Inflammatory macrophage treated with lipopolysaccharide for 1 hour (primary cell): Measurements from ENCODE around the gene KMO.

ENCODE experiments used
- DNase-seq, 2 donors: peaks; one replicate each; pipeline ENCODE4 v3.0.0-alpha.2; 2020 to 2022

The KMO gene

DNA sequence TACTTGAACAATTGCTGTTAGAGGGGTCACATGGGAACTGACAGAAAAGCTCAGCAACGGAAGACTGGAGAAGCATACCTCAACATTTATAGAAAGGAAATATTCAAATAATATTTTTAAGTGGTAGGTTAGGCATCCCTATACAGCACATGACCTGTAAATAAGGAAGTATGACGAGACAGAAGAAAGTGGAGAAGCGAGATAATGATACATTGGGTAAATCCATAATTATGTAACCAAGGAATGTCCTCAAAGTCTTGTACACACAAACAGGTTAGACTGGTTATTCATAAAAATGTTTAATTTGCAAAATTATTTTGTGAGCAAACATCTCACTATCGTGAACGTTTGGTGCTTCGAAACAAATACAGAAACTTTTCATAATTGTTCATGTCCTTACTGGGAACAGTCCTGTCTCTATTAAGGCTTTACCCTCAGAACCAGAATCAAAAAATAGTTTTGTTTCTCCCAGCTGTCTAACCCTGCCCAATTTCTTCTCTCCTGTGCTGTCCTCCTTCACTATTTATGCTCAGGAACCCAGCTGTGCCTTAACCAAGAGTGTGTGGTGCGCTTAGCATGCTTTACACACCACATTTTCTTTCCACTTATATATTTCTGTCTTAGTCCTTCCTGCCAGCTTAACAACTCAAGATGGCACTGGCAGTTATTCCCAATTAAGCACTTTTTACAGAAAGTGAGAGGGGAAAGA lies 10.2 kb downstream of the KMO start:
- DNase-seq, result peak; percentile 95 to 98

DNA sequence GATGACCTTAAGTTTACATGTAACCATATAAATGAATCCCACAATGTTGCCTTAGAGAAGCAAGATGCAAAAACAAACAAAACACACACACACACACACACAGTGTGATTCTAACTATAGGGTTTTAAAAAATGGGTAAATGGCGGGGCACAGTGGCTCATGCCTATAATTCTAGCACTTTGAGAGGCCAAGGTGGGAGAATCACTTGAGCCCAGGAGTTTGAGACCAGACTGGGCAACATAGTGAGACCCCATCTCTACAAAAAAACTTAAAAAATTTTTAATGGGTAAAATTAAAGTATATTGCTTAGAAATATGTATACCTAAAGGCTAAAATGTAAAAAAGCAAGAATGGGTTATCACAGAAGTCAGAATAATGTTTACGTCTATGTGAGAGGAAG lies 15.8 kb downstream of the KMO start:
- no peak for DNase-seq

DNA sequence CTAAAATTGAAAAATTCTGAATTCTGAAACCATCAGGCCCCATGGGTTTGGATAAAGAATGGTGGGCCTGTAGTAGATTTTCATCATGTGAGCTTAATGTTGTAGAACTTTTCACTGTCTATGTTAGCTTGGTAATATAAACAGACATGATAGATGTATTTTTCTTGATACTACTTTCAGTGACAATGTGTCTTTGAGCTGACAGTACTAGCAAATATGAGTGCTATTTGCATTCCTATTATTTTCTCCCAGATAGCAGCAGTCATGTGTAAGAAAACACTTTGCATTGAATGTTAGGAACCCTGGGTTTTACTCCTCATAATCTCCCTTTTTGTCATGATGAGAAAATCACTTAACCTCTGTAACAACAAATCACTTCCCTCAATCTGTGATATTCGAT lies 18.1 kb downstream of the KMO start:
- no peak for DNase-seq

DNA sequence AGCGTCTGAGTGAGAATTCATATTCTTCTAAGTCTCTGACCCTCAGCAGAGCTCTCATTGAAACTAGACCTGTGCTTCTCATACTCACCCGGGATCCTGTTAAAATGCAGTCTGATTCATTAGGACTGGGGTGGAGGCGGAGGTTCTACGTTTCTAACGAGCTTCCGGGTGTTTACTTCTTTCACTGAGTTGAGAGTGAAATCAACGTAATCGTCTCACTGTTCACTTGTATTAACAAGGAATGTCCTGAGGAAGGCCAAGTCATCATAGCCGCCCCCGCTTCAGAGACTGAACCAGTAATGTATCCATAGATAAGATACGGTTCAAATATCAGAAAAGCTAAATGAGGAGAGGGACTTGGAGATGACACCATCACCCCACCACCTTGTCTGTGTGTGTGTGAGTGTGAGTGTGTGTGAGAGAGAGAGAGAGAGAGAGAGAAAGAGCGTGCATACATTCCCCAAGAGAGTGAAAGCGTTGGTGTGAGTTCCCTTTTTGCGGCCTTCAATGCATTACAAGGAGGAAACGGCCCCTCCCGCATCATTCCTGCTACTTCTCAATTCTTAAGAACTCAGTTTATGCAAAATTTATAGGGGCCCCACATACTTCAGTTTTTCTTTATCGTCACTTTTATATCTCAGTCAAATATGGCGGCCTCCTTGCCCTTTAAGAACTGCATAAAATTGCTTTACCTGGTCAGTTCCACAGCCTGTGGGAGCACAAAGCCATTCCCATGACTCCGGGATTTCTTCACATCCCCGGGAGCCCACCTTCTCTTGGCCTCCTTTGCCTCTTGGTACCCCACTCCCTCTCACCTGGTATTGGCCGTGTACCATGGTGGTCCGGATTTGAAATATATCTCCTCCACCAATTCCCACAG lies 19.8 kb downstream of the KMO start:
- DNase-seq, result peak; percentile 93

DNA sequence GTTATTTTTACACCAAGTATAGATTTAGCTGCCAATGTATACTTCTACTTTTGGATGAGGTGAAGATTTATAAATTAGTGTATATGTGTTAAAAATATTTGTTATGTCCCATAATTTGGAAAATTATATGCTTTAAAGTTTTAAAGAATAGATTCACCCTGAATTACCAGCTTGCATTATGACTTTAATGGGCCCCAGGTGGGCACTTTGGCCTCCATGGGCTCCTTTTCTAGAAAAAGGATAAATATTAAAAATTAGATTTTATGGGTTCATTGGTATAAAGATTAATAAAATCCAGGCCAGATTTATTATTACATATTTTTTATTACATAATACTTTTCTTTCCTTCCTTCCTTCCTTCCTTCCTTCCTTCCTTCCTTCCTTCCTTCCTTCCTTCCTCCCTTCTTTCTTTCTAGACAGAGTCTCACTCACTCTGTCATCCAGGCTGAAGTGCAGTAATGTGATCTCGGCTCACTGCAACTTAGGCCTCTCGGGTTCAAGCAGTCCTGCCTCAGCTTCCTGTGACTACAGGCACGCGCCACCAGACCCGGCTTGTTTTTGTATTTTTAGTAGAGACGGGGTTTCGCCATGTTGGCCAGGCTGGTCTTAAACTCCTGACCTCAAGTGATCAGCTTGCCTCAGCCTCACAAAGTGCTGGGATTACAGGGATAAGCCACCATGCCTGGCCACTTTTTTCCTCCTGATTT lies 21.9 kb downstream of the KMO start:
- no peak for DNase-seq

DNA sequence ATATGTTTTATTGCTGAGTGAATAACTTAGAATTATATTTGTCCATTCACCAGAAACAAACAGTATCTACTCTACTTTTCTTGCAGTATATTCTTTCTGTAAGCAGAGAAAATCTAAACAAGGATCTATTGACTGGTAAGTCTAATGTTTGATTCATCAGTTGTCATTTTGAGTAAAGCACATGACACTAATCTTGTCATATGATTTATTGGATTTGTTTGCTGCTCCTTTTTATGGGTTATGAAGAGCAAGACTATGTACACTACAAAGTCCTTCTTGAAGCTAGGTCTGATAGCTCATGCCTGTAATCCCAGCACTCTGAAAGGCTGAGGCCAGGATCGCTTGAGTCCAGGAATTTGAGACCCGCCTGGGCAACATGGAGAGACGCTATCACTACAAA lies 23.3 kb downstream of the KMO start:
- no peak for DNase-seq

DNA sequence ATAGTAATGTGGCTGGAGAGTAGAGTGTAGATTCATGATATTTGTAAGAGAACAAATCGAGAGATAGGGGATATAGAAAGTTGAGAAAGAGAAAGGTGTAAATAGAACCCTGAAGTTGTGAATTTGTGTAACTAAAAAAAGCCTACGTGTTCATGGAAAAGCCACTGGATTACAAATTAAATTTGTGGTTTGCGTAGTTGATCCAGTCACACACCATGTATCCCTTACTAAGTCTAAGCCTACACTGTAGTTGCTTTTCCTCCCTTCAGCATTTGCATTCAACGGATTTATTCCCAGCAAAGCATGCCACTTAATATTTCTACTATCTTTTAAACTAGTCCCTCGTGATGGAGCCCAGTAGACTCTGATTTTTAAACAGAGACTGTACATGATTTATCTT lies 24.9 kb downstream of the KMO start:
- no peak for DNase-seq

DNA sequence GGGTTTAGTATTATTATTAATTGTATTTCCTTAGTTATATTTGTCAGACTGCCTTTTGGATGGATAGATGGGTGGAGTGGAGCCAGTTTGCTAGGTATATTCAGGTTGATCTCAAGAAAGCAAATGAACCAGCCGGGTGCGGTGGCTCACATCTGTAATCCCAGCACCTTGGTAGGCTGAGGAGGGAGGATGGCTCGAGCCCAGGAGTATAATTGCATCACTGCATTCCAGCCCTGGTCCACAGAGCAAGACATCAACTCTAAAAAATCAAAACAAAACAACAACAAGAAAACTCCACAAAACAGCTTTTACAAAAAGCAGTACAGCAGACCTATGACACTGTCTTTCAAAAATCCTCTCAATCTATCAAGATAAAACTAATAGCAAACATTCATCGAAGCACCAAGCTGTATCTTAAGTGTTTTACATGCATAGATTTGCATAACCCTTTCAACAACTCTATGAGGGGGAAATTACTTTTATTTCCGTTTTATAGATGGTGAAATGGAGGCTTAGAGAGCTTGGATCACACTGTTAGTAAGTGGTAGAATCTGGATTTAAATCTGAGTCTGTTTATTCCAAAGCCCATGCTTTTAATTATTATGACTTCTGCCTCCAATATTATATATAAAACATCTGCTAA lies 25.5 kb downstream of the KMO start:
- no peak for DNase-seq

DNA sequence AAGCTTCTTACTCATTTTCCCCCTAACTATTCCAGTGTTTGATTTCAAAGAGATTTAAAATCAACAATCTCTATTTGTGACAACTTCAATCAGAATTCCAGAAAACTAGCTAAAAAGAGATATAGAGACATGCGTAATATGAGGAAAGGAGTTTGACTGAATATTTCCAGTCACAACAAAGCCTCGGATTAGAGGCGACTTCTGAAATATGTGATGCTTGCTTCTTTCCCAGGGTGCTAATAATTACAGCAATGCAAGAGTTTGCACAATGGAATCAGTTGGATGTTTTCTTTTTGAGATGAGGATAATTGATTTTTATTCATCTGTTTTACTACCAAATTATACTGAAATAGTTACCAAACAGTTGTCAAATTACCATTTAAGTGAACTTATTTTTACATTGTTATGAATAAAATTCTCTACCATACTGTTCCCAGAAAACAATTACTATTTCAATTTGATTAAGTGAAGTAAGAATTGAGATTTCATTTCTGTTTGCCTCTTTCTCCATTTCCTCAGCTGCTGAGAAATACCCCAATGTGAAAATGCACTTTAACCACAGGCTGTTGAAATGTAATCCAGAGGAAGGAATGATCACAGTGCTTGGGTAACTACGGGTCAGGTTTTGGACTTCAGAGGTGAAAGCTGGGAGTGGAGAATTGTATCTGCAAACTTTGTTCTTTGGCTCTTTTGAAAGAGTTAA lies 28.1 kb downstream of the KMO start:
- peak; percentile 81 to 83 for DNase-seq

DNA sequence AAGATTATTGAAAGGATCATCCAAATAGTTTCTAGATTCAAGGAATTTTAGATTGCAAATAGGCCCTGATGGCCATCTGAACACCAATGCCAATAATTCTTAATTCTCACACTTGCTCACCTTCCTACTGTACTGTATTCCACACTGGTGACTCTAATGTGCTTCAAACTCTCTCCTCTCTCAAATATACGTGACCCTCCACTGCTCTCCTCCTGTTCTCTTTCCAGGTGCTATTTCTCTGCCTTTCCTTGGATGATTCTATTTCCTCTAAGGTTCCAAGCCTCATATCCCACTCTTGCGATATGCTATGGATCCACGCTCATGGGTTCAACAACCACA lies 28.6 kb downstream of the KMO start:
- DNase-seq, result no peak

DNA sequence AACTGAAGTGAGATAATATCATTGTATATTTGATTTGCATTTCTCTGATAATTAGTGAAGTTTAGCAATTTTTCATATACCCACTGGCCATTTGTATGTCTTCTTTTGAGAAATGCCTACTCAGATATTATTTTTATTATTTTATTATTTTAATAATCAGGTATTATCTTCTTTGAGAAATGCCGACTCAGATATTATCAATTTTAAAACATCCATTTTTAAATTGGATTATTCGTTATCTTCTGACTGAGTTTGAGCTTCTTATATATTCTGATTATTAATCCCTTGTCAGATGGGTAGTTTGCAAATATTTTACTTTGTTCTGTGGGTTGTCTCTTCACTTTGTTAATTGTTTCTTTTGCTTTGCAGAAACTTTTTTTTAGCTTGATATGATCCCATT lies 37.7 kb downstream of the KMO start:
- DNase-seq, result no peak

DNA sequence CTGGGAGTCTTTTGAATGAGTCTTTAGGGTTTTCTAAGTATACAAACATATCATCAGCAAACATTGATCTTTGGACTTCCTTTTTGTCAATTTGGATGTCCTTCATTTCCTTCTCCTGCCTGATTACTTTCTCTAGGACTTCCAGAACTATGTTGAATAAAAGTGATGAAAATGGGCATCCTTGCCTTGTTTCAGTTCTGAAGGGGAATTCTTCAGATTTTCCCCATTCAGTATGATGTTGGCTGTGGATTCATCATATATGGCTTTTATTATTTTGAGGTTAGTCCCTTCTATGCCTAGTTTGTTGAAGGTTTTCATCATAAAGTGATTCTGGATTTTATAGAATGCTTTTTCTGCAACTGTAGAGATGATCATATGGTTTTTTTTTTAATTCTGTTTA lies 42.0 kb downstream of the KMO start:
- DNase-seq, result no peak

DNA sequence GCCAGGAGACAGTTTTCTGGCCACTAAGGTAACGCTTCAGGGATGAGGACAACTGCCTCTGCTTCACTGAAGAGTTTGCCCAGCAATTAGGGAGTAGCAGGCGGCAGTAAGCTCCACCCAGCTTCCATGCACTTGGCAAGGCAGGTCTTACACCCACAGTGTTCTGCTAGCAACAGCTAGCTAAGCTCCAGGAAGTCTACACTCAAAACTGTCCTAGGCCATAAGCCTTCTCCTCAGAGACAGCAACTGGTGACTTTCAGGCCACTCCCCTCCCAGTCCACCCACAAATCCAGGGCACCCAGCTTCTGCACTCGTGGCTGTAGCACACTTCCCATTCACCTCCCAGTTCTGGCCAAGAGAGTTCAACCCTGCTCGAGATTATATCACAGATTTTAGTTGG lies 47.3 kb downstream of the KMO start:
- DNase-seq, result peak; percentile 66 to 90

DNA sequence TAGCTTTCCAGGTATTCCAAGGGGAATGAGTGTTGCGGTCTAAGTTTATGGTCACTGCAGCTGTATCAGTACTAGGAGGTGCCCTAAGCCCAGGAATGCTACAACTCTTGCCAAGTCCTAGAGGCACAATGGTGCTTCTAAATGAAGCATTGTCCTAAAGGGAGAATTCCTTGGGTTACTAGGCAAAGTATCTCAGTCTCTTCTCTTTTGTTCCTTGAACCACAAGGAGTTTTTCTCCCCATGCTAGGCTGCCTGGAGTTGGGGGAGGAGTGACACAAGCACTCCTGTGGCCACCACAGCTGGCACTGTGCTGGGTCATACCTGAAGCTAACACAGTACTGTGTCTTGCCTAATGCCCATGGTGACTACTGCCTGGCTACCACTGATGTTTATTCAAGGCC lies 50.7 kb downstream of the KMO start:
- no peak for DNase-seq

DNA sequence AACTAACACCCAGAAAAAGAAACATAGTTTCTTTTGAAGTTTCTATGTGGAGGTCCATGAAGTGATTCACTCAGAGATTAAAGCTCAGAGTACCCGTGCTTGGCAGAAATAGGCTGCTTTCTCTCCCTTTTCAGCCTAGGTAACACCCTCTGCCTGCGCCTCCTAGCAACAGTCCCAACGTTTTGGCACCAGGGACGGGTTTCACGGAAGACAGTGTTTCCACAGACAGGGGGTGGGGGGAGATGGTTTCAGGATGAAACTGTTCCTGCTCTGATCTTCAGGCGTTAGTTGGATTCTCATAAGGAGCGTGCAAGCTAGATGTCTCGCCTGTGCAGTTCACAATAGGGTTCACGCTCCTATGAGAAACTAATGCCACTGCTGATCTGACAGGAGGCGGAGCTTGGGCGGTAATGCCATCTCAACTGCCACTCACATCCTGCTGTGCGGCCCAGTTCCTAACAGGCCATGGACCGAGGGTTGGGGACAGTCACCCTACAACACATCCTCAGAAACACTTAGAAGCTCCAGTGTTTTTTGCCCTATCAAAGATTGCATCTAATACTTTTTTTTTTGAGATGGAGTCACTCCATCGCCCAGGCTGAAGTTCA lies 54.8 kb downstream of the KMO start:
- no peak for DNase-seq

DNA sequence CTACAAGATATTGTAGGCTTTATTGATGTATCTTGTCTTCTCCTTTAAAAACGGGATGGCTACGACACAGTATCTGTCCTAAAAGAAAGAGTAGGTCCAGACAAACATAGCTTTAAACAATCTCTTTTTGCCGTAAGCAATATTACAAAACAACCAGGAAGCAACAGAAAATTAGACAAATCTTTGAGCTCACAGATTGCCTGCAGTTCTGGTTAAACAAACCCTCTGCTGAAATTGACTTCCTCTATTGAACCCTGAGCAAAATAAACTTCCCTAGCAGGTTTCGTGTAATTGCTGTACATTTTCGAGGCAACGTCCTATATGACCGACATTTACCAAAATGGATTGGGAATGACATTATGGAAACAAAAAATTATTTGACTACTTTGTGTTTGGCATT lies 57.3 kb downstream of the KMO start:
- peak in 1 of 2 donors; percentile 38 for DNase-seq

DNA sequence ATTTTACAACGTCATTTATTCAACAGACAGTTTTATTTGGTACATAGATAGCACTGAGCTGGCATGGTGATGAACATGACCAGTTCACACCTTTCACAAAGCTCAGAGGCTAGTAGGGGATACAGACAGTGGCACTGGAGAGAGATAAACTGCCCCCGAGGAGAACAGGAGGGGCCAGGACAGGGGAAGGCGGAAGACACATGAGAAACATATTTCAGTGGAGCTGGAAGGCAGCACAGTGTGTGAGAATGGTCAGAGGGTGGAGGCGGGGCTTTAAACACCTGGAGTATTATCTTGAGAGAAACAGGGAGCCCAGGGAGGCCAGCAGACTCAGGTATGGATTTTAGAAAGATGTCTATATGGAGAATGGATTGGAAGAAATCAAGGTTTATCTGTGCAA lies 58.5 kb downstream of the KMO start:
- DNase-seq, result no peak

DNA sequence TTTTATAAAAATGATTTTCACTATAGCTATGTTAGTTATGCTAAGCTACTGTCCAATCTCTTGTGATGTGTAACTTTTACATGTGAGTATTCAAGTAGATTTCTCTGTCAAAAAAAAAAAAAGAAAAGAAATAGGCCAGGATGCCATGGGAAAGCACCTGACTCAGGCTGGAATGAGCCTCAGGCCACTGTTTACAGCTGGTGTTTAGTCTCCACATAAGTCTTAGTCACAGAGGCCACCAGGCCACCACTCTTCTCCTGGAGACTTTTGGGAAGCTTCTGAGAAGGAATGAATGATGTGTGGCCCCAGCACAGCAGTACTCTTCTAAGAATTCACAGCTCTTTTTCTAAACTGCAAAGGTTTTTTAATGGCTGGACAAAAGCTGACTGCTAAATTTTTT lies 59.1 kb downstream of the KMO start:
- DNase-seq, result peak; percentile 42 to 55

DNA sequence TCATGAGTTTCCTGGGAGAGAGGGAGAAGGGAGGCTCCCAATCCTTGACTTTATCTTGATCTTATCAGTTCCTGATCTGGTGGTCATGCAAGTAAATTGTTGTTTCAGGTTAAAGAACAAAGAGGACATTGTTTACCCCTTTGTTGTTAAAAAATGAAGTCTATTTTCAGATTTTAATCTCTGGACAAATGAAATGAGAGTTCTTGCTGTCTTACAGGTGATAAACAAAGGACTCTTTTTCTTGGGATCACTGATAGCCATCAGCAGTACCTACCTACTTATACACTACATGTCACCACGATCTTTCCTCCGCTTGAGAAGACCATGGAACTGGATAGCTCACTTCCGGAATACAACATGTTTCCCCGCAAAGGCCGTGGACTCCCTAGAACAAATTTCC lies 59.6 kb downstream of the KMO start:
- DNase-seq, result no peak

DNA sequence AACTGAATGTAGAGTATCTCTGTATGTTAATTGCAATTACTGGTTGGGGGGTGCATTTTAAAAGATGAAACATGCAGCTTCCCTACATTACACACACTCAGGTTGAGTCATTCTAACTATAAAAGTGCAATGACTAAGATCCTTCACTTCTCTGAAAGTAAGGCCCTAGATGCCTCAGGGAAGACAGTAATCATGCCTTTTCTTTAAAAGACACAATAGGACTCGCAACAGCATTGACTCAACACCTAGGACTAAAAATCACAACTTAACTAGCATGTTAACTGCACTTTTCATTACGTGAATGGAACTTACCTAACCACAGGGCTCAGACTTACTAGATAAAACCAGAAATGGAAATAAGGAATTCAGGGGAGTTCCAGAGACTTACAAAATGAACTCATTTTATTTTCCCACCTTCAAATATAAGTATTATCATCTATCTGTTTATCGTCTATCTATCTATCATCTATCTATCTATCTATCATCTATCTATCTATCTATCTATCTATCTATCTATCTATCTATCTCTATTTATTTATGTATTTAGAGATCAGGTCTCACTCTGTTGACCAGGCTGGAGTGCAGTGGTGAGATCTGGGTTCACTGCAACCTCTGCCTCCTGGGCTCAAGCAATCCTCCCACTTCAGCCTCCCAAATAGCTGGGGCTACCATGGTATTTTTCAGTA lies 60.2 kb downstream of the KMO start:
- peak; percentile 74 to 78 for DNase-seq

DNA sequence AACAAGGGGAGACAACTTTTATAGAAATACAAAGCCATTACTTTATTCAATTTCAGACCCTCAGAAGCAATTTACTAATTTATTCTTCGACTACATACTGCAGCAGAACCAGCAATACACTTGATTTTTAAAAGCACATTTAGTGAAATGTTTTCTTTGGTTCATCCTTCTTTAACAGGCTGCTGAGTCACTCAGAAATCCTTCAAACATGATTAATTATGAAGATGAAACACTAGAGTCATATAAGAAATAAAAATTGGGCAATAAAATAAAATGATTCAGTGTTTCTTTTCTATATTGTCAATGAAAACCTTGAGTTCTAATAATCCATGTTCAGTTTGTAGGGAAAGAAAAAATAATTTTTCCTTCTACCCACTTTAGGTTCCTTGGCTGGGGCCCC lies 61.0 kb downstream of the KMO start:
- no peak for DNase-seq

DNA sequence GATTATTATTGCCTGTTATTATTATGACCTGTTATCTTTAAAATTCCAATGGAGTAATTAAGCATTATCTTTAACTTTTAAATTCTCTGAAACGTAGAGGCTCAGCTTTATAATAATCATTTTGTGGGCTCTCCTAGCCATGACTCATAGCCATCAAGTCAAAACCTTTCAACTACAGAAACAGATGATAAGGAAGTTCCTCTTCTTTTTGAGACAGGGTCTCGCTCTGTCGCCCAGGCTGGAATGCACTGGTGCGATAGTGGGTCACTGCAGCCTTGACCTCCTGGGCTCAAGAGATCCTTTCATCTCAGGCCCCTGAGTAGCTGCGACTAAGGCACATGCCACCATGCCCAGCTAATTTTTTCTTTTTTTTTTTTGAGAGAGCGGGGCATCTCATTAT lies 64.5 kb downstream of the KMO start:
- DNase-seq, result no peak
